HepG2 (cell line): Measurements from ENCODE around the gene MPI. TPM values are rescaled to one million over a fixed set of nuclear protein-coding genes. Genes with fewer than 3 reads are reported as not detected.

Experiments used
- KAT2B ChIP-seq: fragments of 150-350 bp; IDR thresholded peaks from 2 replicates; pipeline ENCODE4 v1.6.1; 2014; ENCODE audit warnings: low read depth, low read length, borderline replicate concordance
- NBN ChIP-seq: fragments of 450-650 bp; conservative IDR thresholded peaks from 2 replicates; pipeline ENCODE4 v1.6.1; 2017
- NONO ChIP-seq, 2 experiments: fragments of 450-650 bp in 1 of 2; sonication (generic) in 1 of 2; formaldehyde crosslinking in 1 of 2; IDR thresholded peaks in 1 of 2; conservative IDR thresholded peaks in 1 of 2; 2 replicates each; pipeline versions ENCODE4 v1.6.1 to v1.8.0; 2017 to 2022; ENCODE audit warnings: mild to moderate bottlenecking in 1 of 2, missing genetic modification reagents in 1 of 2, moderate library complexity in 1 of 2
- NR2C2 ChIP-seq: sonication (generic); formaldehyde crosslinking; IDR thresholded peaks from 2 replicates; pipeline ENCODE4 v1.4.0; 2020; ENCODE audit warnings: missing genetic modification reagents, mild to moderate bottlenecking, moderate library complexity, borderline replicate concordance
- ZNF326 ChIP-seq: sonication (generic); formaldehyde crosslinking; IDR thresholded peaks from 2 replicates; pipeline ENCODE4 v1.4.0; 2020; ENCODE audit warnings: missing genetic modification reagents, borderline replicate concordance
- ZNF34 ChIP-seq: sonication (generic); formaldehyde crosslinking; IDR thresholded peaks from 2 replicates; pipeline ENCODE4 v1.4.0; 2020; ENCODE audit warnings: mild to moderate bottlenecking, missing genetic modification reagents, borderline replicate concordance
- ZNF552 ChIP-seq: sonication (generic); formaldehyde crosslinking; IDR thresholded peaks from 2 replicates; pipeline ENCODE4 v1.9.0; 2022; ENCODE audit warnings: missing genetic modification reagents, mild to moderate bottlenecking, borderline replicate concordance
- polyA plus RNA-seq, 8 experiments: library from polyadenylated mRNA; depleted of rRNA in 3 of 8; stranded (reverse) in 7 of 8; unstranded in 1 of 8; fragments of >200 nt; fragmentation: Illumina TruSeq in 4 of 8; extraction: Trizol in 4 of 8; gene quantifications; 2 replicates each; pipeline versions ENCODE4 v1.2.1 to v1.2.3, GENCODE V29; 2011 to 2016; ENCODE audit warnings: low read depth in 4 of 8, missing spikeins in 1 of 8, mixed read lengths in 1 of 8; ENCODE audit not compliant: insufficient read depth in 1 of 8
- total RNA-seq, 5 experiments: library from RNA; depleted of rRNA; stranded (reverse); fragments of >200 nt; fragmentation: Illumina TruSeq; extraction: Trizol; gene quantifications; 2 replicates each; pipeline ENCODE4 v1.2.3, GENCODE V29; 2016; ENCODE audit warnings: low read depth in 1 of 5
- TF ChIP-seq, protein P1 (sequence below): sonication (generic); formaldehyde crosslinking; IDR thresholded peaks from 2 replicates; pipeline ENCODE4 v1.4.0; 2020; ENCODE audit warnings: missing genetic modification reagents
- TF ChIP-seq, protein P2 (sequence below): sonication (generic); formaldehyde crosslinking; IDR thresholded peaks from 2 replicates; pipeline ENCODE4 v1.4.0; 2020; ENCODE audit warnings: mild to moderate bottlenecking, missing genetic modification reagents
- TF ChIP-seq, protein P3 (sequence below), 2 experiments: sonication (generic) in 1 of 2; formaldehyde crosslinking in 1 of 2; IDR thresholded peaks; 2 replicates each; pipeline versions ENCODE4 v1.4.0 to v1.6.1; 2018 to 2020; ENCODE audit warnings: missing genetic modification reagents in 2 of 2, borderline replicate concordance in 1 of 2, low read depth in 1 of 2, mild to moderate bottlenecking in 1 of 2, missing biosample characterization in 1 of 2
- TF ChIP-seq, protein P4 (sequence below): sonication (generic); formaldehyde crosslinking; IDR thresholded peaks from 2 replicates; pipeline ENCODE4 v1.9.0; 2021; ENCODE audit warnings: missing genetic modification reagents, borderline replicate concordance
- TF ChIP-seq, protein P5 (sequence below): sonication (generic); formaldehyde crosslinking; IDR thresholded peaks from 2 replicates; pipeline ENCODE4 v1.4.0; 2020; ENCODE audit warnings: mild to moderate bottlenecking, low read depth, missing genetic modification reagents

MPI gene
- total and polyA plus RNA-seq, 2 of the 13 experiments (the other 11 are each of a cell fraction or from before 2014, with no cell fraction given) = 36.9 to 63.5 TPM

DNA sequence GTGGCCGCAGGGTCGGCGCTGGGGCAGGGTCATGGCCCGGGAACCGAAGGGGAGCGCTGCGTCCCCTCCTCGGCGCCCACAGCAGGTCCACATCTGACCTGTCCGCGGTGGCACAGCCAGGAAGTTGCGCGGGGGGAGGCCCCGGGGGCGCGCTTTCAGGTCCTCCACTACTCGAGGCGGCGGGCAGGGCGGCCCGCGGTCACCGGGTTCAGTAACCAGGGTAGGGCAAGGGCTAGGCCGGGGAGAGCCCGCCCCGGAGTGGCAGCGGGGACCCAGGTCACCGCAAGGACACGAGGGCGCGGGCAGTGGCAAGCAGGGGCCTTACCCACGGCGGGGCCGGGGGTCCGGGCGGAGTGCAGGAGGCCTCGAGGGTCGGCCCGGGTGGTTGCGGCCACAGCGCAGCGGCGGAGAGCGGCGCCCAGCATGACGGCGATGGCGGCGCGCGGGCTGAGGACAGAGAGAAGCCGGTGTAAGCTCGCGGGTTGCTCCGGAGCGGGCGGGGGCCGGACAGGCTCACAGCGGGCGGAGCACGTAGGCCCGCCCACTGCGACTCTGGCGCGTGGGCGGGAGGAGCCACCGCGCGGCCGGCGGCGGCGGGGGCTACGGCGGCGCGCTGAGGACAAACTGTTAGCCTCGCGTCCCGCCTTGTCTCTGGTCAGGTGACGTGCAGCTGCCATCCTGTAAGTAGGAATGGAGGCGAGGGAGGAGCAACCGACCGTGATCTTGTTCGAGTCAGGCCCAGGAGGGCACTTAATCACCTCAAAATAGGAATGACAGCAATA lies 47.9 kb downstream of the MPI start, which contains the start of gene COX5A (continued):
- TF ChIP-seq, protein P1, sequence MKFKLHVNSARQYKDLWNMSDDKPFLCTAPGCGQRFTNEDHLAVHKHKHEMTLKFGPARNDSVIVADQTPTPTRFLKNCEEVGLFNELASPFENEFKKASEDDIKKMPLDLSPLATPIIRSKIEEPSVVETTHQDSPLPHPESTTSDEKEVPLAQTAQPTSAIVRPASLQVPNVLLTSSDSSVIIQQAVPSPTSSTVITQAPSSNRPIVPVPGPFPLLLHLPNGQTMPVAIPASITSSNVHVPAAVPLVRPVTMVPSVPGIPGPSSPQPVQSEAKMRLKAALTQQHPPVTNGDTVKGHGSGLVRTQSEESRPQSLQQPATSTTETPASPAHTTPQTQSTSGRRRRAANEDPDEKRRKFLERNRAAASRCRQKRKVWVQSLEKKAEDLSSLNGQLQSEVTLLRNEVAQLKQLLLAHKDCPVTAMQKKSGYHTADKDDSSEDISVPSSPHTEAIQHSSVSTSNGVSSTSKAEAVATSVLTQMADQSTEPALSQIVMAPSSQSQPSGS (CRISPR knock-in tag) = 0 out of 2 replicates have a peak, but pooled peaks have one; percentile 11
- TF ChIP-seq ZNF326 (CRISPR knock-in tag) (no peak), ZNF34 (peak; percentile 95; the same call in 1 of the 2 replicates), NBN (no peak), NR2C2 (CRISPR knock-in tag) (peak; percentile 88), NONO (IDR thresholded peaks at IDR 0.05) (no peak), NONO (CRISPR knock-in tag; conservative IDR thresholded peaks at IDR 0.05) (peak; percentile 85), KAT2B (no peak), ZNF552 (CRISPR knock-in tag) (peak; percentile 41; the same call in 1 of the 2 replicates)
- TF ChIP-seq, protein P2, sequence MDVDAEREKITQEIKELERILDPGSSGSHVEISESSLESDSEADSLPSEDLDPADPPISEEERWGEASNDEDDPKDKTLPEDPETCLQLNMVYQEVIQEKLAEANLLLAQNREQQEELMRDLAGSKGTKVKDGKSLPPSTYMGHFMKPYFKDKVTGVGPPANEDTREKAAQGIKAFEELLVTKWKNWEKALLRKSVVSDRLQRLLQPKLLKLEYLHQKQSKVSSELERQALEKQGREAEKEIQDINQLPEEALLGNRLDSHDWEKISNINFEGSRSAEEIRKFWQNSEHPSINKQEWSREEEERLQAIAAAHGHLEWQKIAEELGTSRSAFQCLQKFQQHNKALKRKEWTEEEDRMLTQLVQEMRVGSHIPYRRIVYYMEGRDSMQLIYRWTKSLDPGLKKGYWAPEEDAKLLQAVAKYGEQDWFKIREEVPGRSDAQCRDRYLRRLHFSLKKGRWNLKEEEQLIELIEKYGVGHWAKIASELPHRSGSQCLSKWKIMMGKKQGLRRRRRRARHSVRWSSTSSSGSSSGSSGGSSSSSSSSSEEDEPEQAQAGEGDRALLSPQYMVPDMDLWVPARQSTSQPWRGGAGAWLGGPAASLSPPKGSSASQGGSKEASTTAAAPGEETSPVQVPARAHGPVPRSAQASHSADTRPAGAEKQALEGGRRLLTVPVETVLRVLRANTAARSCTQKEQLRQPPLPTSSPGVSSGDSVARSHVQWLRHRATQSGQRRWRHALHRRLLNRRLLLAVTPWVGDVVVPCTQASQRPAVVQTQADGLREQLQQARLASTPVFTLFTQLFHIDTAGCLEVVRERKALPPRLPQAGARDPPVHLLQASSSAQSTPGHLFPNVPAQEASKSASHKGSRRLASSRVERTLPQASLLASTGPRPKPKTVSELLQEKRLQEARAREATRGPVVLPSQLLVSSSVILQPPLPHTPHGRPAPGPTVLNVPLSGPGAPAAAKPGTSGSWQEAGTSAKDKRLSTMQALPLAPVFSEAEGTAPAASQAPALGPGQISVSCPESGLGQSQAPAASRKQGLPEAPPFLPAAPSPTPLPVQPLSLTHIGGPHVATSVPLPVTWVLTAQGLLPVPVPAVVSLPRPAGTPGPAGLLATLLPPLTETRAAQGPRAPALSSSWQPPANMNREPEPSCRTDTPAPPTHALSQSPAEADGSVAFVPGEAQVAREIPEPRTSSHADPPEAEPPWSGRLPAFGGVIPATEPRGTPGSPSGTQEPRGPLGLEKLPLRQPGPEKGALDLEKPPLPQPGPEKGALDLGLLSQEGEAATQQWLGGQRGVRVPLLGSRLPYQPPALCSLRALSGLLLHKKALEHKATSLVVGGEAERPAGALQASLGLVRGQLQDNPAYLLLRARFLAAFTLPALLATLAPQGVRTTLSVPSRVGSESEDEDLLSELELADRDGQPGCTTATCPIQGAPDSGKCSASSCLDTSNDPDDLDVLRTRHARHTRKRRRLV (CRISPR knock-in tag) = no peak
- TF ChIP-seq, protein P3, sequence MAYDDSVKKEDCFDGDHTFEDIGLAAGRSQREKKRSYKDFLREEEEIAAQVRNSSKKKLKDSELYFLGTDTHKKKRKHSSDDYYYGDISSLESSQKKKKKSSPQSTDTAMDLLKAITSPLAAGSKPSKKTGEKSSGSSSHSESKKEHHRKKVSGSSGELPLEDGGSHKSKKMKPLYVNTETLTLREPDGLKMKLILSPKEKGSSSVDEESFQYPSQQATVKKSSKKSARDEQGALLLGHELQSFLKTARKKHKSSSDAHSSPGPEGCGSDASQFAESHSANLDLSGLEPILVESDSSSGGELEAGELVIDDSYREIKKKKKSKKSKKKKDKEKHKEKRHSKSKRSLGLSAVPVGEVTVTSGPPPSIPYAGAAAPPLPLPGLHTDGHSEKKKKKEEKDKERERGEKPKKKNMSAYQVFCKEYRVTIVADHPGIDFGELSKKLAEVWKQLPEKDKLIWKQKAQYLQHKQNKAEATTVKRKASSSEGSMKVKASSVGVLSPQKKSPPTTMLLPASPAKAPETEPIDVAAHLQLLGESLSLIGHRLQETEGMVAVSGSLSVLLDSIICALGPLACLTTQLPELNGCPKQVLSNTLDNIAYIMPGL (CRISPR knock-in tag; IDR thresholded peaks at IDR 0.05; ENCODE audit: borderline replicate concordance in 1 of 2, low read depth in 1 of 2) = peak; percentile 65 to 96; a peak in 3 of 4 replicates
- TF ChIP-seq, protein P4, sequence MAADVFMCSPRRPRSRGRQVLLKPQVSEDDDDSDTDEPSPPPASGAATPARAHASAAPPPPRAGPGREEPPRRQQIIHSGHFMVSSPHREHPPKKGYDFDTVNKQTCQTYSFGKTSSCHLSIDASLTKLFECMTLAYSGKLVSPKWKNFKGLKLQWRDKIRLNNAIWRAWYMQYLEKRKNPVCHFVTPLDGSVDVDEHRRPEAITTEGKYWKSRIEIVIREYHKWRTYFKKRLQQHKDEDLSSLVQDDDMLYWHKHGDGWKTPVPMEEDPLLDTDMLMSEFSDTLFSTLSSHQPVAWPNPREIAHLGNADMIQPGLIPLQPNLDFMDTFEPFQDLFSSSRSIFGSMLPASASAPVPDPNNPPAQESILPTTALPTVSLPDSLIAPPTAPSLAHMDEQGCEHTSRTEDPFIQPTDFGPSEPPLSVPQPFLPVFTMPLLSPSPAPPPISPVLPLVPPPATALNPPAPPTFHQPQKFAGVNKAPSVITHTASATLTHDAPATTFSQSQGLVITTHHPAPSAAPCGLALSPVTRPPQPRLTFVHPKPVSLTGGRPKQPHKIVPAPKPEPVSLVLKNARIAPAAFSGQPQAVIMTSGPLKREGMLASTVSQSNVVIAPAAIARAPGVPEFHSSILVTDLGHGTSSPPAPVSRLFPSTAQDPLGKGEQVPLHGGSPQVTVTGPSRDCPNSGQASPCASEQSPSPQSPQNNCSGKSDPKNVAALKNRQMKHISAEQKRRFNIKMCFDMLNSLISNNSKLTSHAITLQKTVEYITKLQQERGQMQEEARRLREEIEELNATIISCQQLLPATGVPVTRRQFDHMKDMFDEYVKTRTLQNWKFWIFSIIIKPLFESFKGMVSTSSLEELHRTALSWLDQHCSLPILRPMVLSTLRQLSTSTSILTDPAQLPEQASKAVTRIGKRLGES (CRISPR knock-in tag) = no peak
- TF ChIP-seq, protein P5, sequence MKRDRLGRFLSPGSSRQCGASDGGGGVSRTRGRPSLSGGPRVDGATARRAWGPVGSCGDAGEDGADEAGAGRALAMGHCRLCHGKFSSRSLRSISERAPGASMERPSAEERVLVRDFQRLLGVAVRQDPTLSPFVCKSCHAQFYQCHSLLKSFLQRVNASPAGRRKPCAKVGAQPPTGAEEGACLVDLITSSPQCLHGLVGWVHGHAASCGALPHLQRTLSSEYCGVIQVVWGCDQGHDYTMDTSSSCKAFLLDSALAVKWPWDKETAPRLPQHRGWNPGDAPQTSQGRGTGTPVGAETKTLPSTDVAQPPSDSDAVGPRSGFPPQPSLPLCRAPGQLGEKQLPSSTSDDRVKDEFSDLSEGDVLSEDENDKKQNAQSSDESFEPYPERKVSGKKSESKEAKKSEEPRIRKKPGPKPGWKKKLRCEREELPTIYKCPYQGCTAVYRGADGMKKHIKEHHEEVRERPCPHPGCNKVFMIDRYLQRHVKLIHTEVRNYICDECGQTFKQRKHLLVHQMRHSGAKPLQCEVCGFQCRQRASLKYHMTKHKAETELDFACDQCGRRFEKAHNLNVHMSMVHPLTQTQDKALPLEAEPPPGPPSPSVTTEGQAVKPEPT = peak; percentile 30; the same call in 1 of the 2 replicates
